ENCODE data around the gene DEAF1.
A peak's percentile ranks its signal among the peaks of the same experiment; 100 is the strongest.
"Not testable (repeated sequence)": the region's sequence is repeated elsewhere in the genome, so short reads cannot be mapped to it uniquely, and the experiment has no call there.

Gene DEAF1, protein sequence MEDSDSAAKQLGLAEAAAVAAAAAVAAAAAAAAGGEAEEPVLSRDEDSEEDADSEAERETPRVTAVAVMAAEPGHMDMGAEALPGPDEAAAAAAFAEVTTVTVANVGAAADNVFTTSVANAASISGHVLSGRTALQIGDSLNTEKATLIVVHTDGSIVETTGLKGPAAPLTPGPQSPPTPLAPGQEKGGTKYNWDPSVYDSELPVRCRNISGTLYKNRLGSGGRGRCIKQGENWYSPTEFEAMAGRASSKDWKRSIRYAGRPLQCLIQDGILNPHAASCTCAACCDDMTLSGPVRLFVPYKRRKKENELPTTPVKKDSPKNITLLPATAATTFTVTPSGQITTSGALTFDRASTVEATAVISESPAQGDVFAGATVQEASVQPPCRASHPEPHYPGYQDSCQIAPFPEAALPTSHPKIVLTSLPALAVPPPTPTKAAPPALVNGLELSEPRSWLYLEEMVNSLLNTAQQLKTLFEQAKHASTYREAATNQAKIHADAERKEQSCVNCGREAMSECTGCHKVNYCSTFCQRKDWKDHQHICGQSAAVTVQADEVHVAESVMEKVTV

DNA sequence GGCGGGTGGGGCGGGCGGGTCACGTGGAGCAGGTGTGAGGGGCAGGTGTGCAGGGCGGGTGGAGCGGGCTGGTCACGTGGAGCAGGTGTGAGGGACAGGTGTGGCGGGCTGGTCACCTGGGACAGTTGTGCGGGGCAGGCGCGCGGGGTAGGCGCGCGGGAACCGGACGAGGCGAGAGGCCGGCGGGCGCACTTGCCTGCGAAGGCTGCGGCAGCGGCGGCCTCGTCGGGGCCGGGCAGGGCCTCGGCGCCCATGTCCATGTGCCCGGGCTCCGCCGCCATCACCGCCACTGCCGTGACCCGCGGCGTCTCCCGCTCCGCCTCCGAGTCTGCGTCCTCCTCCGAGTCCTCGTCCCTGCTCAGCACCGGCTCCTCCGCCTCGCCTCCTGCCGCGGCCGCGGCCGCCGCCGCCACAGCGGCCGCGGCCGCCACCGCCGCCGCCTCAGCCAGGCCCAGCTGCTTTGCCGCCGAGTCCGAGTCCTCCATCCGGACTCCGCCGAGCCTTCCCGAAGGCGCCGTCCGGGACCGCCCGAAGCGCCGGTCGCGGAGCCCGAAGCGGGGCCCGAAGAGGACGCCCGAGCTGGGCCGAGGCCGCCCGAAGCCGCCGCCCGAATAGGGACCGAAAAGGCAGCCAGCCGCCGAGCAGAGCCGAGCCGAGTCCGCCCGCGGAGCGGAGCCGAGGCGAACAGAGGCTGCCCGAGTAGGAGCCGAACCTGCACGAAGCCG, at the start of gene DEAF1:
Gene DEAF1, minus strand, starts transcription at position 660 of the 725 bp plus-strand sequence. Its CDS starts 175 bp downstream, at position 485.
- peak; percentile 99 for DNase-seq (ENCODE audit: low spot score)

DNA sequence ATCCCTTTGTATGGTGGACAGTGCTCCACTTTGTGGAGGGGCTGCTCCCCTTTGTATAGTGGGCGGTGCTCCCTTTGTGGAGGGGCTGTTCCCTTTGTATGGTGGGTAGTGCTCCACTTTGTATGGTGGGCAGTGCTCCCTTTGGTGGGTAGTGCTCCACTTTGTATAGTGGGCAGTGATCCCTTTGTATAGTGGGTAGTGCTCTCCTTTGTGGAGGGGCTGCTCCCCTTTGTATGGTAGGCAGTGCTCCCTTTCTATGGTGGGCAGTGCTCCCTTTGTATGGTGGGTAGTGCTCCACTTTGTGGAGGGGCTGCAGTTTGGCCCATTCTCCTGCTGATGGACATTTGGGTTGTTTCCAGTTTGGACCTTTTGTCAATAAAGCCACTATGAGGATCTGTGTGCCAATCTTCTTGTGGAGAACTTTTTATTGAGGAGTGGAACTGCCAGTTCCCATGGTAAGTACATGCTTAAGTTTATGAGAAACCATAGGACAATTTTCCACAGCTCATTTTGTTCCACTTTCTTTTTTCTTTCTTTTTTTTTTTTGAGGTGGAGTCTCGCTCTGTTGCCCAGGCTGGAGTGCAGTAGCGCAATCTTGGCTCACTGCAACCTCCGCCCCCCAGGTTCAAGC, 47.7 kb upstream of the DEAF1 start:
- DNase-seq (ENCODE audit: low spot score) = no peak

DNA sequence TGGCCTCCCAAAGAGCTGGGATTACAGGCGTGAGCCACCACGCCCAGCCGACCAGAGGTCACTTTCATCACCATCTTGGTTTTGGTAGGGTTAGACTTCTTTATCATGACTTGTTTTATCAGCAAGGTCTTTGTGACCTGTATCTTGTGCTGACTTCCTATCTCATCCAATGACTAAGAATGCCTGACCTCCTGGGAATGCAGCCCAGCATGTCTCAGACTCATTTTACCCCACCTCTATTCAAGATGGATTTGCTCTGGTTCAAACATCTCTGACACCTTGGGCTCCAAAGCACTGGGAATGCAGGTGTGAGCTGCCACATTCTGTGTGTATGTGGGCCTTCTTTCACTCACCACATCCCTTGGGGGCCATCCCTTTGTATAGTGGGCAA, 47.1 kb upstream of the DEAF1 start:
- no peak for DNase-seq (ENCODE audit: low spot score)

DNA sequence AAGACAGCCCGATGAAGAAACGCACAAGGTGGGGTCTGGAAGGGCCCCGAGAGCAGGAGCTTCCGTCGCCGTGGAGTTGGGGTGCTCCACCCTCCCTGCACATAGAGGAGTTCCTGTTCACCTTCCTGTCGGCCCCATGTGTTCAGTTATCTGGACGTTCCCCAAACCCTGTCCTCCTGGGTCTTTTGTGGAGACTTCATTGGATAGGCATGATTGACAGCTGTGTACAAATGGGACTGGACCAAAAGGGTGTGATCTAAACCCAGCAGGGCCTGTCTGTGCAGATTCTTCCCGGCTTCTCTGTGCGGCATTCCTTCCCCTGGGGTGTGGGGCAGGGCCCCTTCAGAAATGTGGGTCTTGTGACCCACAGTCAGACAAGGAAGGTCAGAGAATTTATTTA, 42.9 kb upstream of the DEAF1 start:
- not testable (repeated sequence) for DNase-seq (ENCODE audit: low spot score)

DNA sequence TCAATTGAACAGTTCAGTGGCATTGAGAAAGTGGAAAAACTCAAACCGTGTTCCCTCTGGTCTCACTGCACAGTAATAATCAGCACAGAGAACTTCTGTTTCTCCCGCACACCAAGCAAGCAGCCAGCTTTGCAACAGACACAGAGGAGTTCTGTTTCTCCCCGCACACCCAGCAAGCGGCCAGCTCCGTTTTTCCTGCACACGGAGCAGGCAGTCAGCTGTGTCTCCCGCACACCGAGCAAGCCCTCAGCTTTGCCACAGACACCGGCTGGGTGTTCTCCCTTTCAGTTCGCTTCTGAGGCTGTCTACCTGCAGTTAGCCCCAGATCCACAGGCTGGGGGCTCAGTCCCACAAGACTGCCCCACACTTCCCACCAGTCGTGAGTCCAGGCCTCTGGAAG, 42.3 kb upstream of the DEAF1 start:
- no peak for DNase-seq (ENCODE audit: low spot score)

DNA sequence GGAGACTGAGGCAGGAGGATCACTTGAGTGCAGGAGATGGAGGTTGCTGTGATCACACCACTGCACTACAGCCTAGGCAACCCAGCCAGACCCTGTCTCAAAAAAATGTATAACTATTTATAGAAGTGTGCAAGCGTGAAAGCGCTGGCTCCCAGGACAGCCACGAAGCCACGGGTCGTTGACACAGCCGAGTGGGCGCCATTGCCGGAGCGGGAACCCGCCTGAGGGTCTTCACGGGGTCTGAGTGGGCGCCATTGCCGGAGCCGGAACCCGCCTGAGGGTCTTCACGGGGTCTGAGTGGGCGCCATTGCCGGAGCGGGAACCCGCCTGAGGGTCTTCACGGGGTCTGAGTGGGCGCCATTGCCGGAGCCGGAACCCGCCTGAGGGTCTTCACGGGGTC, 39.5 kb upstream of the DEAF1 start:
- DNase-seq (ENCODE audit: low spot score) = not testable (repeated sequence)

DNA sequence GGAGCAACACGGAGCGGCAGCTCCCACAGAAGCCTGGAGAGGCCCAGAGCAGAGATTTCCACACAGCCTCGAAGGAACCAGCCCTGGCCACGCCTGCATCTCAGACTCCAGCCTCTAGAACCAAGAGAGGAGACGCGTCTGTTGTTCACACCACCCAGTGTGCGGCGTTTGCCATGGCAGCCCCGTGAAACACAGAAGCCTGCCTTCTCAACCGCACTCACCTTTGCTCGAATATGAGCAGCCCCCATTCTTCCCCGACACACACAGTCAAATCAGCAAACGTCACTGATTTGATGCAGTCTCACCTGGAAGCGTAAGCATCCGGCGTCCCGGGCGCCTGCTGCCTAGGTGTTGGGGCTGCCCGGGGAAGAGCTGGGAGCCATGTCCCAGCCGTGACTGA, 38.0 kb upstream of the DEAF1 start:
- no peak for DNase-seq (ENCODE audit: low spot score)

DNA sequence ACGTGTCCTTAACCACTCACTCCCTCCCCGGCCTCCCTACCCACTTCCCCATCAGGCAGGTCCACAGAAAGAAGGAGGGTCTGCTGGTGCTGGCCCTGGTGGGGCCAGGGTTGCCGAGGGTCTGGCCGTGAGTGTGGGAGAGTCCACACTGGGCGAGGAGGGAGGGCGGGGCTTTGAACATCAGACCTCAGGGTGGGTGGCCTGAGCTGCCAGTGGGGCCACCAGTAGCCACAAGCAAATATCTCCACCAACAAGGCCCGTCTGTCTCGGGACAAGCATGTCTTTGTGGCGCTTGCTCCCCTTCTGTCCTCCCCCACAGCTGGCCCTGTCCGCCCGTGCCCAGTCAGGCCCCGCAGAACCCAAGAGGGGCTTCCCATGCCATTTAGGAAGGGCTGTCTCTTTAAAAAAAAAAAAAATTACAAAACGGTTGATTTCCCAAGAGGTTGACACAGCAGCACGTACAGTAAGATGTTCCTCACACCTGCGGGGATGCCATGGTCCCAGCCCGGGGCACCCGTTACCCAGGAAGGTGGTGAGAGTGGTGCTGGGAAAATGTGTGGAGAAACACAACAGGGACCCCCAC, 34.6 kb upstream of the DEAF1 start:
- no peak for DNase-seq (ENCODE audit: low spot score)

DNA sequence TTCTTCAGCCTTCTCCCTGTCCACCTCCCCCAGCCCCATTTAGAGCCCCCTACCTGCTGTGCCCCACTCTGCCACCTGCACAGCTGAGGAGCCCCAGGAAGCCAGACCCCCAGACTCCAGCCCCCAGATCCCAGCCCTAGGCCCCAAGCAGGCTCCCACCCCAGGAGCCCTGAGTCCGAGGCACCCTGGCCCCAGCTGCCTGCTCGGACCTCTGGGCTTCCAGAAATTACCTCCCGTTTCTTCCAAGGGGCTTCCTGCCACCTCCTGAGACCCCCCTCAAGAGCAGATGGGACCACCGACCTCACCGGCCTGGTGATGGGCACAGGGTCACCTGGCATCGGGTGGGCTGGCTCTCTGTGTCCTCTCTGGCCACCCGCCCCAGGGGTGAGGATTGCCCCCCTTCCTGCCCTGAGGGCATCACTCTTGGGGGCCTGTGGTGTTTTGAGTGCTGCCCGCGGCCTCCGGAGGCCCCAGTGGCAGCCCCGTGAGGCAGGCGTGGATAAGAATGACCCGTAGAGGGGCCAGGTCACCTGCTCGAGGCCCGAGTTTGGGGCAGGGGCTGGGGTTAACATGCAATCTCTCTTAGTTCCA, 34.0 kb upstream of the DEAF1 start:
- DNase-seq (ENCODE audit: low spot score) = no peak

DNA sequence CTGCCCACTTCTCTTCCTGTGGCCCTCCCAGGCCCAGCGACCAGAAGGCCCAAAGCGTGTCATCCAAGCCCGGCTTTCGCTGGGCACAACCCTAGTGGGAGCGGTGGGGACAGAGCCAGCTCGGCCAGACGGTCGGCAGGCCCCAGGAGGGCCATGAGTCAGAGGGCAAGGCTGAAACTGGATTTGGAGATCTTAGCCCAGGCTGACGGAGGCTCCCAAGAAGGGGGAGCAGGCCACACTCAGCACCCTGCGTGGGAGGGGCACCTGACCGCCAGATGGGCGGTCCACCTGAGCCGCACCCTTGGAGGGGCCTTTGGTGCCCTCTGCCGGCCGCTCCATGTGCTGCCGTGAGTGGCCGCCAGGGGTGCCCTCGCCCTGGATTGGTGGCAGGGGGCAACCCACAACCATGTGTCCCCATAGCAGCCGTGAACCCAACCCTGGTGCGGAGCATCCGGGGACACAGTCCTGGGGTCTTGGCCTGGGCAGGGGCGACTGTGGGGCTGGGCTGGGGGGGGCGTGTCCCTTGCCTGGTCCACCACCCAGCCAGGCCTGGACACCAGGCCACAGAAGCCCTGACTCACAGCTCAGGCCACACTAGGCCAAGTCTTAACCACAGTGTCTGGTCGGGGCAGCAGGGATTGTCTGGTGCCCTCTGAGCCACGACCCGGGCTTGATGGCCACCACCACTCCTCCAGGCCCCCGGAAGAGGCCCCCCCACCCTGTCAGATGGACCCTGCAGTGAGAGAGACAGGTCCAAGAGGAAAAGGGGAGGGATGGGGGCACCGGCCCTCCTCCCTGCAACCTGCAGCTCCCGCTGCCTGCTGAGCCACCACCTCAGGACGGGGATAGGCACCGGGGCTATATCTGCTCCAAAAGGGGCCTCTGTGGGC, 33.1 kb upstream of the DEAF1 start:
- peak; percentile 81 for DNase-seq (ENCODE audit: low spot score)

DNA sequence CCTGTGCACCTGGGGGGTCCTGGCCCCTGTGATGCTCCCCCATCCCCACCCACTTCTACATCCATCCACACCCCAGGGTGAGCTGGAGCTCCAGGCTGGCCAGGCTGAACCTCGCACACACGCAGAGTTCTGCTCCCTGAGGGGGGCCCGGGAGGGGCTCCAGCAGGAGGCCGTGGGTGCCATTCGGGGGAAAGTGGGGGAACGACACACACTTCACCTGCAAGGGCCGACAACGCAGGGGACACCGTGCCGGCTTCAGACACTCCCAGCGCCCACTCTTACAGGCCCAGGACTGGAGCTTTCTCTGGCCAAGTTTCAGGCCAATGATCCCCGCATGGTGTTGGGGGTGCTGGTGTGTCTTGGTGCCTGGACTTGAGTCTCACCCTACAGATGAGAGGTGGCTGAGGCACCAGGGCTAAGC, 32.3 kb upstream of the DEAF1 start:
- no peak for DNase-seq (ENCODE audit: low spot score)

DNA sequence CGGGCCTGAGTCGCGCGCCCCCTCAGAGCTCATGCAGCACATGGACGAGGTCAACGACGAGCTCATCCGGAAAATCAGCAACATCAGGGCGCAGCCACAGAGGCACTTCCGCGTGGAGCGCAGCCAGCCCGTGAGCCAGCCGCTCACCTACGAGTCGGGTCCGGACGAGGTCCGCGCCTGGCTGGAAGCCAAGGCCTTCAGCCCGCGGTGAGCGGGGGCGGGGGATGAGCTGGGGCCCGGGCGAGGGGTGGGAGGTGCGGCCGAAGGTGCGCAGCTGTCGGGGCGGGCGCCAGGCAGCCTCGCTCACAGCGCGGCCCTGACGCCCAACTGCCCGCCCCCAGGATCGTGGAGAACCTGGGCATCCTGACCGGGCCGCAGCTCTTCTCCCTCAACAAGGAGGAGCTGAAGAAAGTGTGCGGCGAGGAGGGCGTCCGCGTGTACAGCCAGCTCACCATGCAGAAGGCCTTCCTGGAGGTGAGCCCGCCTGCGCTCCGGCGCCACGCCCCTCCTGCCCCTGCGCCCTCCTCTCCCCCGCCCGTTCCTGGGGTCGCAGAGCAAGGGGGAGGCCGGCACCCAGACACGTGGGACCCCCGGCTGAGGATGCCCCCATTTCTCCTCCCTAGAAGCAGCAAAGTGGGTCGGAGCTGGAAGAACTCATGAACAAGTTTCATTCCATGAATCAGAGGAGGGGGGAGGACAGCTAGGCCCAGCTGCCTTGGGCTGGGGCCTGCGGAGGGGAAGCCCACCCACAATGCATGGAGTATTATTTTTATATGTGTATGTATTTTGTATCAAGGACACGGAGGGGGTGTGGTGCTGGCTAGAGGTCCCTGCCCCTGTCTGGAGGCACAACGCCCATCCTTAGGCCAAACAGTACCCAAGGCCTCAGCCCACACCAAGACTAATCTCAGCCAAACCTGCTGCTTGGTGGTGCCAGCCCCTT, 31.5 kb upstream of the DEAF1 start:
- DNase-seq (ENCODE audit: low spot score) = peak; percentile 48

DNA sequence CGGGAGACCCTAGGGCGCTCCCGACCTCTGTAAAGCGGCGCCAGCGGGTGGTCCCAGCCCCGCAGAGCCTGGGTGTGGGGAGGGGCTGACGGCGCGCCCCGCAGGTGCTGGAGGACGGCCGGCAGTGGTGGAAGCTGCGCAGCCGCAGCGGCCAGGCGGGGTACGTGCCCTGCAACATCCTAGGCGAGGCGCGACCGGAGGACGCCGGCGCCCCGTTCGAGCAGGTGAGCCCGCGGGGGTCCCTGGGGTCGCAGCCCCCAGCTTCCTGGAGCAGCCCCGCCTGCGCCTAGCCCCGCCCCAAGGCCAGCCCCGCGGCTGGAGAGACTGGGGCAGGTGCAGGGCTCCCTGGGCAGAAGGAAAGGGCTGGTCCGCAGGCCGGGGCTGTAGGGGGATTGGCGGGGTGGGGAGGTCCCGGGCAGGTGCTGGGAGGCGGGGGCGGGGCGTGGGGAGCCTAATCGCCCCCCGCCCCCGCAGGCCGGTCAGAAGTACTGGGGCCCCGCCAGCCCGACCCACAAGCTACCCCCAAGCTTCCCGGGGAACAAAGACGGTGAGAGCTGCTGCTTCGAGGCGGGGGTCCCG, 30.7 kb upstream of the DEAF1 start:
- DNase-seq (ENCODE audit: low spot score) = no peak

DNA sequence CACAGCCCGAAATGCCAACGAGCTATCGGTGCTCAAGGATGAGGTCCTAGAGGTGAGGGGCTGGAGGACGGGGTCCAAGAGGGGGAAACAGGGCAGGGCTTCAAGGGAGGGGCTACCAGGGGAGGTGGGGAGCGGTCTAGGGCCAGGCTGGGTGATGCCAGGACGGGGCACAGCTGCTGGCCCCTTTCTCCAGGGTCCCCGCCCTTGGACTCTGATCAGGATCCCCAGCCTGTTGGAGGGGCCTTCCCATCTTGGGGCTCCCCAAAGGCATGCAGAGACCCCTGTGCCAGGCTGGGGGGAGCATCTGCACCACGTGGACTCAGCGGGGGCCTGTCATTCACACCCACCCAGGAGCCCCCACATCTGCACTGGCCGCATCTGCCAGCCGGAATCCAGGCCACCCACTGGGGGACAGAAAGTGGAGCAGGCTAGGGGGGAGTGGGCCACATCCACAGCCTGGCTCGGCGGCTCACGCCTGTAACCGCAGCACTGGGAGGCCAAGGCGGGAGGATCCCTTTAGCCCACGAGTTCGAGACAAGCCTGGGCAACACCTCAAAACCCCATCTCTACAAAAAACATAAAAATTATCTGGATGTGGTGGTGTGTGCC, 29.9 kb upstream of the DEAF1 start:
- DNase-seq (ENCODE audit: low spot score) = no peak

DNA sequence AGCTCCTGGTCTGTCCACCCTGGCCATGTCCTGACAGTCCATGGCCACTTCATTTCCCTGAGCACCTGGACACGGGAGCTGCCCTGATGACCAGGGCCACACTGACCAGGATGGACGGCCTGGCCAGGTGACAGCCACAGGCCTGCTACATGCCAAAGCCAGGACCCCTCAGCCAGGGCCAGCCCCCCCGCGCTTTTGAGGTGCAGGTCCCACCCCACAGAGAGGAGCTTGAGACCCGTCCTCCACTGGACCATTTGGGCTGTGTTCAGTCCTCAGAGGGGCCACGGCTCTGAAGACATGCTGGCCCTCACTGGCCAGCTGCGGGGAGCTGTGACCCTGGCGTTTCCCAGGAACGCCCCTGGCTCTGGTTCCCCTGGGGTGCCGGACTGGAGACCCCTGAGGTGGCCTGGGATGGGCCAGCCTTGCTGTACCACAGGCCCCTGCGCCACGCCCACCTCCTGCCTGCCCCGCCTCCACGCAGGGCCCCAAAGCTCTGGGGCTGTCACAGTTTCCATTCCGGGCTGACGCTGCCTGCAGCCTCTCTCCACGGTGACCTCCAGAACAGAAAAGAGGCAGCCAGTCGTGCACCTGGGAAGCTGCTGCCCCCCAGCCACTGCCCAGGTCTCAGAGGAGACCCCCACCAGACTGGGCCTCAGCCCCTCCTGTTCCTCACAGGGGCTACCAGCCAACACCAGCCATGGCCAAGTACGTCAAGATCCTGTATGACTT, 29.2 kb upstream of the DEAF1 start:
- no peak for DNase-seq (ENCODE audit: low spot score)

DNA sequence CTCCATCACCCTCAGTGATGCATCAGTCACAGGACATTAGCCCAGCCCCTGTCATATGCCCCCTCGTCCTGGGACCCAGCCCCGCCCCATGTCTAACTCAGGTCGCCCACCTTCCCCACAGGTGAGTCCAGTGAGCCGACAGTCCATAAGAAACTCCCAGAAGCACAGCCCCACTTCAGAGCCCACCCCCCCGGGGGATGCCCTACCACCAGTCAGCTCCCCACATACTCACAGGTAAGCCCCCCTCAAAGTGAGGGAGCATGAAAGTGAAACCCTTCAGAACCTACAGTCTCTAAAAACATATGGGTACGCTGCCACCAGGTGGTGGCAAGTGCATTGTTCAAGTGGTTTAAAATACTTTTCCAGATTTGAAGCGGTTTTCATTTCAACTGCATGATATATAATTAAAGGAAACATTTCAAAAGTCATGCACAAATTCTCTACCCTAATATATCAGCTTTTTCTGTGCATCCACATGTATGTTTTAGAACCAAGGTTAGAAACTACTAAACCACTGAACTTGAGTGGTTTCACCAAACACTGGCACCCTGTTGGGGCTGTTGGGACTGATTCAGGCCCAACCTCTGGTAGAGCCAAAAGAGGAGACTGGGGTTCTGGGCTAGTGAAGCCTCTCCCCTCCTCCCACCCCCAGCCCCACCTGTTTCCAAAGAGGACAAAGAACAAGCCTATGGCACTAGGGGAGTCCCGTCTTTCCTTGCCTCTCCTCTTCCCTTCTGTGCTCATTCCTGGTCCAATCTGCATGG, 28.3 kb upstream of the DEAF1 start:
- DNase-seq (ENCODE audit: low spot score) = peak; percentile 71

DNA sequence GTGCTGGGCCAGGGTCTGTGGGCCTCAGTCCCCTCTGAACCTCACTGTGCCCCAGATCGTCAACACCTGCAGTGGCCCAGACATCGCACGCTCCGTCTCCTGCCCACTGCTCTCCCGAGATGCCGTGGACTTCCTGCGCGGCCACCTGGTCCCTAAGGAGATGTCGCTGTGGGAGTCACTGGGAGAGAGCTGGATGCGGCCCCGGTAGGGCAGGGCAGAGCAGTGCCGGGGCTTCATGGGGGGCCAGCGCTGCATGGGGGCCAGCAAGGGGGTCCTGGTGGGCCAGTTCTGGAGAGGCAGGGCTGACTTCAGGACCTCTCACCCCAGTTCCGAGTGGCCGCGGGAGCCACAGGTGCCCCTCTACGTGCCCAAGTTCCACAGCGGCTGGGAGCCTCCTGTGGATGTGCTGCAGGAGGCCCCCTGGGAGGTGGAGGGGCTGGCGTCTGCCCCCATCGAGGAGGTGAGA, 27.4 kb upstream of the DEAF1 start:
- DNase-seq (ENCODE audit: low spot score) = no peak
